HG03025 (cell line): ENCODE data around the gene TAGLN3.

Experiments
- ATAC-seq: cut with Tn5 transposase; IDR thresholded peaks from one replicate; pipeline ENCODE4 v1.9.1; 2021; ENCODE audit warnings: mild to moderate bottlenecking, moderate library complexity; ENCODE audit not compliant: unreplicated experiment, low FRiP score

The TAGLN3 gene

GRCh38 chr3:111998636-111999483 is at the start of gene TAGLN3:
TSS of gene TAGLN3 (plus strand) at chr3:111998922. CDS start at chr3:111999423, 501 bp downstream.
- ATAC-seq = no peak

GRCh38 chr3:111949712-111950111 is 49.0 kb upstream of the TAGLN3 start:
- no peak for ATAC-seq

- ATAC-seq = no peak
Observed at GRCh38 chr3:111951032-111951431, 47.7 kb upstream of the TAGLN3 start.

DNA sequence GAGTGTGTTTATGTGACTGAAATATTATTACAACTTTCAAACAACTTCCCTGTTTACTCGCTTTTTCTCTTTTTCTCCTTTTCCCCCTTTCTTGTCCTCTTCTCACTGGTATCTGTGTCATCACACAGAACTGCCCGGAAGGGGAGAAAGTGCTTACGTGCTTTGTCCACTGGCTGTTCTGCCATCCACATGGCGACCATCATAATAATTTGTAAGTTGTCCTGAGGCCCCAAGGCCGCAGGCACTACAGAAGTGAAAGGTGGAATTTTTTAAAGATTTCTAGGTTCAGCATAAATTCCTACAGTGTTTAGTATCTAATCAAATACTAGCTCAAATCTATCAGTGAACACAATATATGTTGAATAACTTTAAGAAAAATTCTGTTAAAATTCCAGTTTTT is 46.6 kb upstream of the TAGLN3 start:
- ATAC-seq = no peak

DNA sequence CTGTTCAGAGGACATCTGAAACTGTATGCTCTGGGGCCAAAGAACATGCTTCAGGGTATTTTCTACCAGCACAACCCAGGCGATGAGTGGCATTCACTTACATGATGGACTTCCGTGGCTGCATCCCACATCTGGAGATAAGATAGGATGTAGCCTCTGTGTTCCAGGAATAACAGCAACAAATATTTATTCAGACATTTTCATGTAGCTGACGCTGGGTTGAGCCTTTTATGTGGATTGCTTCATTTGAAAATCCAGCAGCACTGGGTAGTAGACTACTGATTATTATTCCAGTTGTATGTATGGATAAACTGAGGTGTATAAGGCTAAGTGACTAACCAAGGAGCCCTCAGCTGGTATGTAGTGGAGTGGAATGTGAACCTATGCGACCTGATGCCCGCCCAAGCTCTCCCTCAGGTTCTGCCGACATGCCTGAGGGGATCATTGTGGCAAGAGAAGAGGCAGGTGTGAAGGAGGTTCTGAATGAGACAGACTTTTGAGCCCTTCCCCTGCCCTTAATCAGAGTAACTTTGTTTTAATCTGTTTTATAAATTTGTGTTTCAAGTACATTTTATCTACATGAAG is 45.8 kb upstream of the TAGLN3 start:
- no peak for ATAC-seq

DNA sequence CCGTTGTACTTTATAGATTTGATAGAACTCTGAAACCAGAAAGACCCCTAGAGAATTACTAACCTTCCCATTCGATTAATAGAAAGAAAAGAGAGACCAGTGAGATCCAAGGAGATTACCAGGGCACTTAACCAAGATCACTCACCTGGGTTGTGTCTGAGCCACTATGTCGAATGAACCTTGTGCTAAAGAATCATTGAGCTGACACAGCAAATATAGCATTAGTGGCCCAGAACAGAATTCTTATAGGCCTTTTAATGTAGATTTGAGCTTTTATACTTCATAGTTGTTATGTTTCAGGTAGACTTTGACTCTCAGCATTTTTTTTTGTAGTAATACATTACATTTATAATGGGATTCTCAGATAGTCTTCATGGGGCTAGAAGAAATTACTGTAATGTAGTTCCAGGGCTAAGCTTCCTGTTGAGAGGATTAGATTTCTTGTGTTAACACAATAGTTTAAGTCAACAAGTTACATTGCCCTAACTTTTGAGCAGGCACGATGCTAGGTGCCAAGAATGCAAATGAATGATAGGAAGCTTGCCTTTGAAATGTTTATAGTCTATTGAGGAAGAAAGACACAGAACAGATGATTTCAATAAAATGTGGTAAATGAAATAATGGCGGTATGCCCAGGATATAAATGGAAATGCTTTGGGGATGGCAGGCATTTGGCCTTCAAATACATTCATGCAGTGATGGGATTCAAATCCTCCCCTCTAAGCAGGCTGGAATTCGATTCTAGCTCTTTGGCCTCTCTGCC is 44.3 kb upstream of the TAGLN3 start:
- ATAC-seq = no peak

DNA sequence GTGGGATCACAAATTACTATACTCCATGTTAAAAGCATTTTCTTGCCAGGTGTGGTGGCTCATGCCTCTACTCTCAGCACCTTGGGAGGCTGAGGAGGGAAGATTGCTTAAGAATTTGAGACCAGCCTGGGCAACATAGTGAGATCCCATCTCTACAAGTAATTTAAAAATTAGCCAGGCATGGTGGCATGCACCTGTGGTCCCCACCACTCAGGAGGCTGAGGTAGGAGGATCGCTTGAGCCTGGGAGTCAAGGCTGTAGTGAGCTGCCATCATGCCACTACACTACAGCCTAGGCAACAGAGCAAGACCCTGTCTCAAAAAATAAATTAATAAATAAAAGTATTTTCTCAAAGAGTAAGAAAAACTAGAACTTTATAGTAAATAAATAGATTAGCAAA is 42.8 kb upstream of the TAGLN3 start:
- ATAC-seq = no peak

DNA sequence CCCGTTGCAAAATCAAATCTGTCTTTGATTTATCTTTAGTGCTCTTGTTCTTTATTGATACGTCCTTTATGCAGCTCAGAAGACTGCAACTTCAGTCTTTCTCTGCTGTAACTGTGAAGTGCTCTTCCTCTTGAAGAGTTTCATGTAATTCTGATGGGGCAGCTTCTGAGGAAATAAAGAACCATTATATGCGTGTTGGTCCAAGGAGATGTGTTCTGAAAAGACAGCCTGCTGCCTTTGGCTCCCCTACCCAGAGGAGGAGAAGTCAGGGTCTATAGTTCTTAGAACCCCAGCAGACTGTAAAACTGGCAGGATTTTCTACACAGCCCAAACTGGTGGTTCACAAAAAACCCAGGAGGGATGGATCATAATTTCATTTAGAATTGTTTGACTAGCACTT is 42.3 kb upstream of the TAGLN3 start:
- no peak for ATAC-seq

GRCh38 chr3:111956995-111957734 is 41.6 kb upstream of the TAGLN3 start:
- ATAC-seq = no peak

GRCh38 chr3:111961461-111962164 is 37.1 kb upstream of the TAGLN3 start:
- ATAC-seq = no peak

- no peak for ATAC-seq
Observed at GRCh38 chr3:111963424-111963823, 35.3 kb upstream of the TAGLN3 start.

GRCh38 chr3:111965484-111965883 is 33.2 kb upstream of the TAGLN3 start:
- ATAC-seq = no peak

DNA sequence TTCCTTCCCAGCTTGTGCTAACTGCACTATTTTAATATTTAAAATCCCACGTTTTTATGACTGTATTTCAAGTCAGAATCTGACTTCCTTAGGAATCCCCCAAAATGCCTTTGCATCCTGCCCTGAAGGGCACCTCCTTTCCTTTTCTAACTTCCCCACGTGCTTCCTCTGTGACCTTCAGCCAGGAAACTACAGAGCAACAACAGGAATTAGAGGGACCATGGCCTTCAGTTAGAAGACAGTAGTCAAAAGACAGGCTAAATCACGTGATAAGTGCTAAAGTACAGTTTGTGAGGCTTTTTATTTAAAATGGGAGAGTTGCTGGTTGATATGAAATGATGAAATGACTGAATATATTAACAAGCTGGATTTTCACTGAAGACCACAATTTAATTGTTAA is 31.7 kb upstream of the TAGLN3 start:
- ATAC-seq = no peak

DNA sequence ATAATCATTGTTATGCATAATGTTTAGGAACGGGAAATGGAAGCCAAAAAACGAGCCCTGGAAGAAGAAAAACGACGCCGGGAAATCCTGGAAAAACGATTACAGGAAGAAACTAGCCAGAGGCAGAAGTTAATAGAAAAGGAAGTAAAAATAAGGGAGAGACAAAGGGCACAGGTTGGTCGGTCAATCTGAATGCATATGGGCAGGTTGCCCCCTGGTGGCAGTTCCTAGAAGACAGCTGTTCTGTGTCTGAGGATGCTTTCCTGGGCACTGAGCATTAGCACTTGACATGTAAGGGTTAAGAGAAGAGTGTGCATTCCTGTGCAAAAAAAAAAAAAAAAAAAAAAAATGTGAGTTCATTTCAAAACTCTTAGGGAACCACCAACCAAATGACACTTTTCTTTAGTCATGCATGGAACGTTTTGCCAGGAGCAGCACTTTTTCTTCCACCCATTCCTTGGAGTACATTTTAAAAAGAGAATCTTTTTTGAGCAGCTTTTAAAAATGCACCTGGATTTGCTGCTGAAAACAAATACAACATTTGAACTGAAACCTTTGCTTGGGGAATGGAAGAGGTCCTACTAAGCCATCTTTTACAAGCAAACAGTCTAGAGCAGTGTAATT is 31.0 kb upstream of the TAGLN3 start:
- ATAC-seq = peak; percentile 94

GRCh38 chr3:111968319-111969054 is 30.2 kb upstream of the TAGLN3 start:
- ATAC-seq = no peak

- no peak for ATAC-seq
Observed at GRCh38 chr3:111970376-111970775, 28.3 kb upstream of the TAGLN3 start.

DNA sequence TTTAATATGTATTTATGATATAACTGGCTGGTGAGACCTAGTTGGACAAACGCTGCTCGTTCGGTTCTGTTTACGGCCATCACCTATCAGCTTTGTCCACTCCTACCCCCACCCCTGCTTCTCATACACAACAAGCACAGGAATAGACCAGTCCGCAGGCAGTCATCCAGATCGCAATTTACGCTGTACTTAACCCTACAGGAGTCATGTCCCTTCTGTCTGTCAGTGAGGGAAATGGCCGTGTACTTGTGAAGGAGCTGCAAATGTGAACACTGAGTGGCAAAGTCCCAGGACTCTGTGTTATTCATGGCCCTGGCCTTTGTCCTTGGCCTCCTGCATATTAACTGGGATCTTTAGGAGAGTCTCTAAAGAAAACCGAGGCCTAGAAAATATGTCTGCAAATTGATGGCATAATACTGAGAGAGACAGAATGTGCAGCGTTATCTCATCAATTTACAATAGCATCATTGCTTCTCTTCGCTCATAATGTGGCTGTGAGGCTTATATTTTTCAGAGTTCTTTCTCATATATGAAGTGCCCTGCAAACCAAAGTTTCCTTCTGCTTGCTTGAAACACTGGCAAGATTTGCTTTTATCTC is 27.1 kb upstream of the TAGLN3 start:
- ATAC-seq = no peak

DNA sequence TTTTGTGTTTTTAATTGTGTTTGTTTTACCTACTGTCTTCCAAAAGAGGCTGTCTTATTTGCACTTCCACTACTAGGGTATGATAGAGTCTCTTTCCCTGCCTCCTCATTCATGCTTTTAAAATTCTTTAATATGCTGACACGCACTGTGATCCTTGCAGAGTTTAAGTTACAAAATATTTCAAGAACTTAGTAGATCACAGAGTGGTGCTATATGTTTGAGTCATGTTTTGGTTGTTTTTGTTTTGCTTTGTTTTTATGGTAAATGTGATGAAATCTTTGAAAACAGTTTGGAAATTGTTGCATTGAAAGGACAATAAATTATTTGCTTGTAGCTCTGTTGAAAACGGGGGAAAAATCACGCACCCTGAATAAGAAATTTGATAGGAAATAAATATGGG is 25.8 kb upstream of the TAGLN3 start:
- ATAC-seq = no peak

- ATAC-seq = no peak
Observed at GRCh38 chr3:111975131-111975530, 23.6 kb upstream of the TAGLN3 start.
